BJ (cell line): ENCODE results near the gene DDX52. TPM values are rescaled to one million over a fixed set of nuclear protein-coding genes. Genes with fewer than 3 reads are reported as not detected.
"Not testable (repeated sequence)": the region's sequence is repeated elsewhere in the genome, so short reads cannot be mapped to it uniquely, and the experiment has no call there.

Source experiments
- CTCF ChIA-PET: fragments of 350-600 bp; formaldehyde crosslinking; extraction: SDS; loops from one replicate; lab custom pipeline; 2021; ENCODE audit warnings: antibody characterized with exemption, inconsistent platforms; lab: Yijun Ruan, JAX
- POLR2A ChIA-PET: fragments of 300-600 bp; sonication (Branson Sonifier 250); formaldehyde crosslinking; extraction: SDS; loops from one replicate; lab custom pipeline; 2021; ENCODE audit warnings: antibody characterized with exemption; lab: Charles Lee
- DNase-seq: peaks from one replicate; pipeline ENCODE4 v3.0.0-alpha.2; 2011; ENCODE audit warnings: low read depth
- H3K27me3 ChIP-seq: 2 replicates; pipeline ENCODE4 v1.6.0; 2011; ENCODE audit warnings: low read length; ENCODE audit not compliant: control insufficient read depth, insufficient read depth
- H3K36me3 ChIP-seq: 2 replicates; pipeline ENCODE4 v1.5.1; 2011; ENCODE audit warnings: low read length; ENCODE audit not compliant: control insufficient read depth, insufficient read depth
- H3K4me3 ChIP-seq: 2 replicates; pipeline ENCODE4 v1.5.1; 2011; ENCODE audit warnings: low read depth, mild to moderate bottlenecking, control low read depth, low read length
- polyA plus RNA-seq: library from polyadenylated mRNA; depleted of rRNA; stranded (reverse); fragments of >200 nt; gene quantifications from 2 replicates; pipeline ENCODE4 v1.2.3, GENCODE V29; 2011
- TF ChIP-seq, protein P1 (sequence below): IDR thresholded peaks from 2 replicates; pipeline ENCODE4 v1.5.1; 2011; ENCODE audit warnings: low read depth, mild to moderate bottlenecking, control low read depth, inconsistent platforms, low read length, moderate library complexity; ENCODE audit not compliant: insufficient read depth

DDX52 gene
- polyA plus RNA-seq, 1 experiment, result 14.7 TPM

- DNase-seq, result peak; percentile 29
- CTCF ChIA-PET, result interaction anchor here (1.1 kb wide), 1 partner anchor 11 kb away, joined by 3 read pairs; no protein-coding TSS in a partner anchor
- POLR2A ChIA-PET, result no interaction called here
- TF ChIP-seq, protein P1, sequence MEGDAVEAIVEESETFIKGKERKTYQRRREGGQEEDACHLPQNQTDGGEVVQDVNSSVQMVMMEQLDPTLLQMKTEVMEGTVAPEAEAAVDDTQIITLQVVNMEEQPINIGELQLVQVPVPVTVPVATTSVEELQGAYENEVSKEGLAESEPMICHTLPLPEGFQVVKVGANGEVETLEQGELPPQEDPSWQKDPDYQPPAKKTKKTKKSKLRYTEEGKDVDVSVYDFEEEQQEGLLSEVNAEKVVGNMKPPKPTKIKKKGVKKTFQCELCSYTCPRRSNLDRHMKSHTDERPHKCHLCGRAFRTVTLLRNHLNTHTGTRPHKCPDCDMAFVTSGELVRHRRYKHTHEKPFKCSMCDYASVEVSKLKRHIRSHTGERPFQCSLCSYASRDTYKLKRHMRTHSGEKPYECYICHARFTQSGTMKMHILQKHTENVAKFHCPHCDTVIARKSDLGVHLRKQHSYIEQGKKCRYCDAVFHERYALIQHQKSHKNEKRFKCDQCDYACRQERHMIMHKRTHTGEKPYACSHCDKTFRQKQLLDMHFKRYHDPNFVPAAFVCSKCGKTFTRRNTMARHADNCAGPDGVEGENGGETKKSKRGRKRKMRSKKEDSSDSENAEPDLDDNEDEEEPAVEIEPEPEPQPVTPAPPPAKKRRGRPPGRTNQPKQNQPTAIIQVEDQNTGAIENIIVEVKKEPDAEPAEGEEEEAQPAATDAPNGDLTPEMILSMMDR, result no peak
- no peaks in the 10 kb centered on the region for H3K27me3 ChIP-seq
- peaks cover 7% of the 10 kb centered on the region for H3K36me3 ChIP-seq
- H3K4me3 ChIP-seq, result no peak overlapping the region
Measured at GRCh38 chr17:37614391-37614790, 28.9 kb downstream of the DDX52 start.

DNA sequence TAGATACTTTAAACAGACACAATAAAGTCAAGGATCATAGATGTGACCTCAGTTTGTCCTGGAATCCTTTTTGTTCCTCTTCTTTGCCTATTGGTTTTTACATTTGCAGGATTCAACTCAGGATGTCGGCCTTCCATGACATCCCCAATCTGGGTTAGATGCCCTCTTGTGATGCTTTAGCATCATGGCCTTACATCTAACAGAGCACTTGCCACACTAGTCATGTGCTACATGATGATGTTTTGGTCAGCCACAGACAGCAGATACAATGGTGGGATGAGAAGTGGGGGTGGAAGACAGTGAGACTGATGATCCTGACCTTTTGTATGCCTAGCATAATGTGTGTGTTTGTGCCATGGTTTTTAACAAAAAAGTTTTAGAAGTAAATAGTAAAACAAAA, 32.3 kb downstream of the DDX52 start:
- Histone ChIP-seq H3K36me3 (peaks cover 6% of the 10 kb centered on the region), H3K27me3 (no peaks in the 10 kb centered on the region), H3K4me3 (no peak overlapping the region)
- ChIA-PET CTCF (interaction anchor here (1.4 to 3.4 kb wide), 2 partner anchors 11 to 237 kb away, joined by 4 to 12 read pairs; no protein-coding TSS in a partner anchor), POLR2A (no interaction called here)
- TF ChIP-seq, protein P1, result no peak
- no peak for DNase-seq

DNA sequence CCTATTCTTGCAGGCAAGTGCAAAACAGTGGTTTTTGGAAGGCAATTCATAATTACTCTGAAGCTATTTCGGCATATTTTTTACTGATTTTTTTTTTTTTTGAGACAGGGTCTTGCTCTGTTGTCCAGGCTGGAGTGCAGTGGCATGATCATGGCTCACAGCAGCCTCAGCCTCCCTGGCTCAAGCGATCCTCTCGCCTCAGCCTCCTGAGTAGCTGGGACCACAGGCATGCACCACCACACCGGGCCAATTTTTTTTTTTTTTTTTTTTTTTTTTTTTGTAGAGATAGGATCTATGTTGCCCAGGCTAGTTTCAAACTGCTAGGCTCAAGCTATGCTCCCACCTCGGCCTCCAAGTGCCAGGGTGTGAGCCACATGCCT, 33.2 kb downstream of the DDX52 start:
- not testable (repeated sequence) for H3K36me3 ChIP-seq, DNase-seq, H3K27me3 ChIP-seq
- ChIA-PET POLR2A (interaction anchor here (0.6 kb wide), 1 partner anchor 47 kb away, joined by 3 read pairs; no protein-coding TSS in a partner anchor), CTCF (interaction anchor here (0.6 to 3.4 kb wide), 6 partner anchors 17 to 1849 kb away, joined by 3 to 12 read pairs (median 3); no protein-coding TSS in a partner anchor)
- peak overlapping the region; percentile 91; the same call in 1 of the 2 replicates for H3K4me3 ChIP-seq

GRCh38 chr17:37609170-37610040, 33.8 kb downstream of the DDX52 start, which contains the start of gene SYNRG:
Gene SYNRG (minus strand): TSS chr17:37609418. CDS start chr17:37609355, 63 bp downstream.
- ChIA-PET CTCF (interaction anchor here (0.6 to 3.4 kb wide), 10 partner anchors 9 to 1848 kb away, joined by 3 to 12 read pairs (median 3); no protein-coding TSS in a partner anchor), POLR2A (interaction anchor here (0.6 kb wide), 1 partner anchor 47 kb away, joined by 3 read pairs; no protein-coding TSS in a partner anchor)
- Histone ChIP-seq H3K4me3 (peak within 1 kb of the TSS; percentile 91), H3K36me3 (peaks cover 6% of the 10 kb centered on the region), H3K27me3 (no peaks in the 10 kb centered on the region)
- DNase-seq, result peak; percentile 76
- TF ChIP-seq, protein P1, result peak; percentile 47; the same call in 1 of the 2 replicates

DNA sequence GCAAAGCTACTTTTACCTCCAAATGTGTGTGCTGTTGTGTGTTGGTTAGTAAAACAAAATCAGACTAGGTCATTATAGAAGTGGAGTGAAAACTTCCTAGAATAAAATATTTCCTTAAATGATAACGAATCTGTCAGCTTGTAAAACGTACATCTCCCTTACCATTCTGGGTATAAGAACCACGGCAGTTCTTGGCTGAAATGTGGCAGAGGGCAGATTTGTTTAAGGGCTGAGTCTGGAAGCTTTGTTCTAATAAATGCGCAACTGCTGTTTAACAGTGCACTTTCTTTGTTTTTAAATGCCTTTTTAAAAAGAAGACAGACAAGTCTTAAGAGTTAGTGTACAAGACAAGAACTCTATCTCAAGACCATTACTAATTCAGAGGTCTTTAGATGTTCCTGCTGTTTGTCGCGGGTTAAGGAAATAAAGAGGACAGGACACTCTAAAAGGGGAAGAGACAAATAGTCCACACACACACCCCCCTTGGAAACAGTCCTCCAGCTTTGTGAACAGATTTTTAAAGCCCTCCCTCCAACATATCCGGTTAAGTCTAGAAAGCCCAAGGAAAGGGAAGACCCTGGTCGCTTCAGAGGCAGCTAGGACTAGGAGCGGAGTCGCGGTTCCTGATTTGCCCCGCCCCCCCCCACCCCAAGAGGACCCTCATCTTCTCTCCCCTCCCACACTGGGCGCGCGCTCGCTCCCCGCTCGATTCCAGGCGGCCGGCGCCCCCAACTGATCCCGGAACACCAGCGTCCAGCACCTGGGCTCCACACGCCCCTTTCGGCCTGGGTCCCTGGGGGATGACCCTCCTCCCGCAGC, 34.7 kb downstream of the DDX52 start:
- ChIA-PET POLR2A (interaction anchor here (0.6 to 0.7 kb wide), 2 partner anchors 27 to 109 kb away, joined by 3 to 6 read pairs; no protein-coding TSS in a partner anchor), CTCF (interaction anchor here (0.6 to 3.4 kb wide), 7 partner anchors 9 to 235 kb away, joined by 3 to 12 read pairs (median 3); no protein-coding TSS in a partner anchor)
- TF ChIP-seq, protein P1, result no peak

More for the DNA sequence above, 34.7 kb downstream of the DDX52 start:
- no peak for DNase-seq
- Histone ChIP-seq H3K27me3 (no peaks in the 10 kb centered on the region), H3K4me3 (peak overlapping the region; percentile 91), H3K36me3 (peaks cover 2% of the 10 kb centered on the region)
